HG03060 (cell line): ENCODE results near the gene FZD4.
"Not testable (repeated sequence)": the region's sequence is repeated elsewhere in the genome, so short reads cannot be mapped to it uniquely, and the experiment has no call there.

Source experiments
- ATAC-seq: cut with Tn5 transposase; IDR thresholded peaks from one replicate; pipeline ENCODE4 v1.9.1; 2021; ENCODE audit warnings: low read depth, moderate number of reproducible peaks; ENCODE audit not compliant: unreplicated experiment

The FZD4 gene

GRCh38 chr11:86938900-86939880 lies 16.0 kb downstream of the FZD4 start:
- no peak for ATAC-seq

DNA sequence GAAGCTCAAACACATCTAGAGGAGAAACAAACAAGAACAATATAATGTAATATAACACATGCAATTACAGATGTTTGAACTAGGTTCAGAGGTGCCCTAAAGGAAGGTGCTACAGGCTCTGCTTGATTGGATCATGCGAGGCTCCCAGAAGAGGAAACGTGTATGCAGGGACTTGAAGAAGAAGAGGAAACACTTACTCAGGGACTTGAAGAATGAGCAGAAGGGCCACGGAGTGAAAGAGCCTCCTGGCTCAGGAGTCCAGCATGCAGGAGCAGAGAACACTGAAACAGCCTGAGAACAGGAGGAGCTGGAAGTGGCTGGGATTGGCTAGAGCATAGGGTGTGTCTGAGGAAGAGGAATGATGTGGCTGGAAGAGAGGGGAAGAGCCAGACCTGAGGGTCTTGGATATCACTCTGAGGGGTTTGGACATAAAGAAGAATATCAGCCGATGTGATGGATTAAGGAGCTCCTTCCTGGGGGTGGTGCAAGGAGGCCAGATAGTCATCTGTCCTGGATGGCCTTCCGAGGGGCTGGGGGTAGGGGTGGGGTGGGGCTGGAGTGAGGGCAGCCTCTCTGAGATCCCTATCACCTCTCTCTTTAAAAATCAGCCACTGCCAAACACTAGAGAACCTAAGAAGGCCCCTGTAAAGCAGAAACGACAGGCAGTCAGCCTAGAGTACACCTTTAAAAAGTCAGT lies 16.8 kb downstream of the FZD4 start:
- no peak for ATAC-seq

DNA sequence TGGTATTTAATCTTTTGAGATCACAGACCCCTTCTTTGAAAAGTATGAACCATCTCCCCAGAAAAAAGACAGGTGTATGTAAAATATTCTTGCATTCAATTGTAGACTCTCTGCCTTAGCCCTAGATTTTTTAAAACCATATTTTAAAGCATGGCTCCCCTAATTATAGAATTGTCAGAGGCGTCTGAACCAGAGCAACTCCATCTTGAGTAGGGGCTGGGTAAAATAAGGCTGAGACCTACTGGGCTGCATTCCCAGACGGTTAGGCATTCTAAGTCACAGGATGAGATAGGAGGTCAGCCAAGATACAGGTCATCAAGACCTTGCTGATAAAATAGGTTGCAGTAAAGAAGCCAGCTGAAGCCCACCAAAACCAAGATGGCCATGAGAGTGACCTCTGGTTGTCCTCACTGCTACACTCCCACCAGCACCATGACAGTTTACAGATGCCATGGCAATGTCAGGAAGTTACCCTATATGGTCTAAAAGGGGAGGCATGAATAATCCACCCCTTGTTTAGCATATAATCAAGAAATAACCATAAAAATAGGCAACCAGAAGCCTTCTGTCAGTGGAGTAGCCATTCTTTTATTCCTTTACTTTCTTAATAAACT lies 17.9 kb downstream of the FZD4 start:
- ATAC-seq, result not testable (repeated sequence)

- no peak for ATAC-seq
Measured at GRCh38 chr11:86934926-86935579, 20.1 kb downstream of the FZD4 start.

DNA sequence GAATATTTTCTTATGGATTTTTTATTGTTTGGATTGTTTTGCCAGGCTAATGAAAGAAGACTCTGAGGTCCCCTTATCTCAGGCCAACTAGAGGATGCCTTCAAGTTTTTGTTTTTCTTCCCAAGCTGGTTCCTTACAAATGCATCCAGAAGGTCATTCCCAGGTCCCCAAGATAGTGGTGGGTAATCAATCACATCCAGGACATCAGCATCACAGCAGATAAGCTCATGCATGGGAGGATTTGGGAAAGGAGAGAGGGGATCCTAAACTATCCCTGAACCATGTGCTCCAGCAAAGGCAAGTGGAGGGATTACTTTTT lies 20.7 kb downstream of the FZD4 start:
- ATAC-seq, result no peak

DNA sequence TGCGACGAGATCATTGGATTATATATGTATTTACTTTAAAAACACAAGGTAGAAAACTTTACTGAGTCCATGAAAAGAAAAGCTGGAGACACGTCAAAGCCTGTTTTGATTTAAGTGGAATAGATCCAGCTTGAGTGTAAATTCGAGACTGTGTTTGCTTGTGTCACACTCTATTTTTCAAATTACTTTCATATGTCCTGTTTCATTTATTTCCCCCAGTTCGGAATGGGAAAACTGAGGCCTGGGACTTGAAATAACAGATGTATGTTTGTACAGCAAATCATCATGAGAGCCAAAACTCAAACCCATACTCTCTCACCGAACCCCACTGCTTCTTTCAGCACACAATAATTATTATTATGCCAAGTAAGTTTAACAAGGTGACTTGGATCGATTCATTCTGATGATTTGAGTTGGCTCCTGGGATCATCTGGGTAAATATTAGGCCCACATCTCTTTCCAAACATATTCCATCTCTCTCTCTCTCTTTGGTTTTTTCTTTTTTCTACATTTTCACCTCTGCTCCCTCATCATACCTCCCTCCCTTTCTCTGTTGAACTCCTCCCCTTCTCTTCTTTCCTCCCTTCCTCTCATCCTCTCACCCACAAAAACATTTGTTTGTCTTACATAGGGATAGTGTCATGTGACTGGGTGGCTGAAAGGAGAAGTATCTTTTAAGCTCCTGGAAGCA lies 21.2 kb downstream of the FZD4 start:
- ATAC-seq, result no peak

- no peak for ATAC-seq
Measured at GRCh38 chr11:86932924-86933875, 22.0 kb downstream of the FZD4 start.

DNA sequence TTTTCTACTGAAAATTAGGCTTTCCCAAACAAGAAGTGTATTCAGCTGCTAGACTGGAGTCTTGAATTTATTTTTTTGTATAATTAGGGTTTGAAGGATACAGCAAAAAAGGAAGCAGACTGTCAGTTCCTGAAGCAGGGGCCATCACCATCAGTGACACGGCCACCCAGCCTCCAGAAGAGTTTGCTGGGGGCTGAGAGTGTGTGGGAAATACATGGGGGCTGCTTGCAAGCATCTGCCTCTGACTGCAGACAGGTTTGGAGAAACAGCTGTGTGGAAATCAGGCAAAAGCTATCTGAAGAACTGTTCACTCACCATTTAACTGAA lies 23.0 kb downstream of the FZD4 start:
- ATAC-seq, result no peak

DNA sequence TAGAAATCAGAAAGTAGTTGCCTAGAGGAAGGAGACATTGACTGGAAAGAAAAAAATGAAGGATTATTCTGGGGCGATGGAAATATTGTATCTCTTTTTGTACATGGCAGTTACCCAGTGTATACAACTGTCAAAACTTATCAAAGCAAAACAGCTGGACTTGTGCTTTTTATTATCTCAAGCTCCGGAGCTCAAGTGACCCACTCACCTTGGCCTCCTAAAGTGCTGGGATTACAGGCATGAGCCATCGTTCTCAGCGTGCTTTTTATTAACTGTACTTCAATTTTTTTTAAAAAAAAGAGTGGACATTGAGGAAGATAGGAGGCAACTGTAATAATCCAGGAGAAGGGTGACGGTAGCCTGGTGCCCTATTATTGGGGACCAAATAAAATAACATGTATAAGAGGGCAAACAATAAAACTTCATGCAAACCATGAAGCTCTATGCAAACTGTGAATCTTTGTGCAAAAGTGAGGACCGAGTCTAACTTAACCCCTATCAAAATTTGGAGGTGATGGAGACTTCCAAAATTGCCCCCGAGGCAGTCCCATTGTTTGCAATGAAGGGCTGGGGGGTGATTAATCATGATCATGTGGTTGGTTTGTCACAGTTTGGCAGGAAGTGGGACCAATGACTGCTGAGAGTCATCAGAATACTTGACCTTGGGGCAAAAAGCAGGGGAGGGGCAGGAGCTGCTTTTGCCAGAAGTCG lies 23.5 kb downstream of the FZD4 start:
- no peak for ATAC-seq

DNA sequence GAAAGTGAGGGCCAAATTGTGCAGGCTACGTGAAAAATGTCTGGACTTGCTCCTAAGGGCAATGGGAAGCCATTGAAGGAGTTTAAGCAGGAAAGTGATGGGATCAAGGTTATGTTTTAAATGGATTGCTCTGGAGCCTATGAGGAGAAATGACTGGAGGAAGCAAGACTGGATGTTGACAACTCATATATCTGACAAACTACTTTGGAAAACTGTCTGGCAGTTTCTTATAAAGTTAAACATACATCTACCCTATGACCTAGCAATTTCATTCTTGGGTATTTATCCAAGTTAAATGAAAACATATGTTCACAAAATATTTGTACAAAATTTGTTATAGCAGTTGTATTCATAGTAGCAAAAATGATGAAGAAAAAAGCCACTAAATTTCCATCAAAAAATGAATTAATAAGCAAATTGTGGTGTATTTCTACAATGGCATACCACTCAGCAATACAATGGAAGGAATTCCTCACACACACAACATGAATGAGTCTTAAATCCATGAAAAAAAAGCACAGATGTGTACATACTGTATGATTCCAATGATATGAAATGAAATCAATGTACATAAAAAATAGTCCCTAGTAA lies 24.1 kb downstream of the FZD4 start:
- no peak for ATAC-seq

- no peak for ATAC-seq
Measured at GRCh38 chr11:86926975-86927374, 28.2 kb downstream of the FZD4 start.

DNA sequence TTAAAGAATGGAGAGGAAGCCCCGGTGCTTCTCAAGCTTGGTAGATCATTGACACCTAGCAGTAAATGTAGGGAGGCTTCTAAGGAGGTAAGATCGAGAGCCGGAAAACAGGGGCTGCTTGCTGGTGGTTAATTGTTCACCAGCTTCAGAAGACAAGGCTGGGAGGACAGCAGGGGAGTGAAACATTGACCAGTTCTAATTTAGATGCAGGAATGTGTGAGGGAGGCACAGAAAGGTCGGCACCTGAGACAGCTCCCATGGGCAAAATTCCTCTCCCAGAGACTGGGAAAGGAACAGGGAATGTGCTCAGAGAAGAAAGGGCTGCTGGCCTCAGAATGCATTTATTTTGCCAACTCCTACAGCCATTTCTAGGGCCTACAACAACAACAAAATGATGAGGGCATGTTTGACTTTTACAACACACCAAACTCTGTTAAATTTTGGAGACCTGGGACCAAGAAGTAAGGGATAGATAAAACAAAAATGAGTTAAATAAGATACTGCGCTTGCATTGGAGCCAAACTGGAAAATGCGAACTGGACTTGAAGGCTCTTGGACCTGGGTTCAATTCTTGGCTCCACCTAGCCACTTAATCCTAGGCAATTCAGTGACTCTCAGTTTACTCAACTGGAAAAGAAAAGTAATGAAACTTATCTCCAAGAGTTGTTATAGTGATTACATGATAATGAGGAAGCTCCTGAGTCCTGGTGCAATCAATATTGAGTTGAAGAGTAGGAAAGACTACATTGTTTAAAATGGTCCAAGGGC lies 31.0 kb downstream of the FZD4 start:
- no peak for ATAC-seq

- no peak for ATAC-seq
Measured at GRCh38 chr11:86922225-86922624, 33.0 kb downstream of the FZD4 start.

DNA sequence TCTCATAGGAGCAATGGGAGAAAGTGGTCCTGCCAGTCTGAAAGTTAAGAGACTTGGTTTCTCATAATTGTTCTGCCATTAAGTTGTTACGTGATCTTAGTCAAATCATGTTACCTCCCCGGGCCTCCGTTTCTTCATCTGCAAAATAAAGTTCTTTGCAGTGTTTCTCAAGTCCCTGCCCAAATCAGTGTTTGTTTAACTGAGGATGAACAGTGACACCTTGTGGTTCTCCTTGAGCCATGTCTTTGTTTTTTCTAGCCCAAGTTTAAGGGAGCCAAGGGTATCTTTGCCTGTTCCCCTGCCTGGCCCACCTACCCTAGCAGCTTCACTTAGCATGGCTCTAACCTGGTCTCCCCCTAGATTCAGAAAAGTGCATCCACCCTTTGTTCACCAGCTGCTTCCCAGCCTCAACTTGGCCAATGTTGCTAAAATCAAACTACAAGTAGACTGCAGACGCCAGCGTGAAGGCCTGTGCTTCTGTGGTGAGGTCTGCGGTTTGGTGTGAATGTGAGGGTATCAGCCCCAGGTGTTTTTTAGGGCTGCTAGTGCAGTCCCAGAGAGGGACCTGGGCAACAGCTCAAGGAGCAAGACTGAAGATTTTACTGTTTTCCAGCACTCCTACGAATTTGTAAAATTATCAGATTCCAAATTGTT lies 35.5 kb downstream of the FZD4 start:
- ATAC-seq, result no peak

DNA sequence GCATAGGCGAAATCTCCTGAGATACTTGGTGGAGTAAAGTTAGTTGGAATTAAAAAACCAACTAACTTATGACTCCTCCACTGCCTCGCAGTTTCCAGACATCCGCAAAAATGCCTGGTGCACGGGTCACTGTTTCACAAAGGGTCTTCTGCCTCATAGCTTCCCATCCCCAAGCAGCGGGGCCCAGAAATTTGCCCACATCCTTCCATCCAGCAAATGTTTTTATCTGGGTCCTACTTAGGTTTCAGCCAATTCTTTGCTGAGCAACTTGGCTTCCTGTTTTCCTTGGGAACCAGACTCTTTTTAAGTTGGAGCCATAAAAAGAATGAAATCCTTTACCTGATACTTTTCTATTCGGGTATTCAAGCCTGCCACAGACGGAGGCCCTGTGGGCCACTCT lies 36.2 kb downstream of the FZD4 start:
- no peak for ATAC-seq

- ATAC-seq, result no peak
Measured at GRCh38 chr11:86918496-86918895, 36.7 kb downstream of the FZD4 start.

DNA sequence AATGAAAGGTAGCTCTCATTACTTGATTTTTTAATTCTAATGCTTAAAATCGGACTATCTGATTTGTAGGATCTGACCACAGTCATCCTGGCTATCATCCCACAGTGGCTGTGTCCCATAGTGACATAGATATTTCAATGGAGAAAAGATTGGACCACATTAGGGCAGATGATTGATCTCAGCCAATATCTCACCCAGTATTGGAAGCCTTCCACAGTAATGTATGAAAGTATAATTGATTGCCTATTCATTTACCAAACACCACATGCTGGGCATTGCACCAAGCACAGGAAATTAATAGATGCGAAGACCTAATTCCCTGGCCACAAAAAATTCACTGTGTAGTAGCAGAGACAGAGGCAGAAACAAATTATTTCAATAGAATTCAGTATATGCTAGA lies 37.6 kb downstream of the FZD4 start:
- no peak for ATAC-seq
